Activated CD4-positive, alpha-beta T cell treated with anti-CD3 and anti-CD28 coated beads for 36 hours (primary cell): ENCODE data around the gene CBX5. TPM values are rescaled to one million over a fixed set of nuclear protein-coding genes. Genes with fewer than 3 reads are reported as not detected.
"Not testable (repeated sequence)": the region's sequence is repeated elsewhere in the genome, so short reads cannot be mapped to it uniquely, and the experiment has no call there.

ENCODE experiments used
- ATAC-seq: fragments of 200-7000 bp; cut with Tn5 transposase; one replicate; pipeline ENCODE4 v1.10.0; 2021; ENCODE audit warnings: mild to moderate bottlenecking, moderate library complexity
- CTCF ChIA-PET: fragments of 350-600 bp; sonication (Branson Sonifier 250); formaldehyde crosslinking; loops from one replicate; lab custom pipeline; 2021; ENCODE audit warnings: antibody characterized with exemption; lab: Charles Lee
- POLR2A ChIA-PET: fragments of 350-600 bp; sonication (Branson Sonifier 250); formaldehyde crosslinking; loops from one replicate; lab custom pipeline; 2021; ENCODE audit warnings: antibody characterized with exemption, inconsistent platforms; lab: Charles Lee
- DNase-seq: peaks from one replicate; pipeline ENCODE4 v3.0.0-alpha.2; 2020
- H3K27ac Mint-ChIP-seq: one replicate; pipeline ENCODE4 v1.8.0; 2021; ENCODE audit warnings: mixed read lengths
- H3K27me3 Mint-ChIP-seq: one replicate; pipeline ENCODE4 v1.8.0; 2021; ENCODE audit warnings: mixed read lengths
- H3K36me3 Mint-ChIP-seq: one replicate; pipeline ENCODE4 v1.8.0; 2021; ENCODE audit warnings: low read depth, mixed read lengths
- H3K4me1 Mint-ChIP-seq: one replicate; pipeline ENCODE4 v1.8.0; 2021; ENCODE audit warnings: mixed read lengths
- H3K4me3 Mint-ChIP-seq: one replicate; pipeline ENCODE4 v1.8.0; 2021; ENCODE audit warnings: mild to moderate bottlenecking, moderate library complexity, mixed read lengths
- H3K9me3 Mint-ChIP-seq: one replicate; pipeline ENCODE4 v1.8.0; 2021; ENCODE audit warnings: low read depth, mixed read lengths
- intact Hi-C, 2 experiments: fragments of 100-400 bp; cut with DNase I in 1 of 2; cut with micrococcal nuclease in 1 of 2; formaldehyde crosslinking; loops; one replicate each; pipeline versions ENCODE4 v1.14.2 to v1.15.1; 2022 to 2024; cut with DNase I, micrococcal nuclease
- total RNA-seq, 2 experiments: library from RNA; stranded (reverse); gene quantifications; one replicate each; pipeline ENCODE4 v1.2.3, GENCODE V29; 2021

Gene CBX5
- total RNA-seq, 2 experiments from 2014 or later = 140 to 146 TPM

- intact Hi-C loops = loop anchor here (1.0 to 2.0 kb wide), 4 partner anchors 64 to 85 kb away; no protein-coding TSS in a partner anchor
- peaks cover 5% of the 10 kb centered on the region for H3K4me1 Mint-ChIP-seq
- DNase-seq (peak; percentile 83), ATAC-seq (peak; percentile 82)
- H3K27ac Mint-ChIP-seq = no peak overlapping the region
- H3K27me3 Mint-ChIP-seq = peaks cover 10% of the 10 kb centered on the region
- POLR2A ChIA-PET = interaction anchor here (0.7 to 1.9 kb wide), 4 partner anchors 8 to 120 kb away, joined by 3 to 8 read pairs (median 5); partner anchors contain the start of genes CBX5 and HNRNPA1
- CTCF ChIA-PET = interaction anchor here (0.6 to 10.1 kb wide), 26 partner anchors 8 to 619 kb away, joined by 3 to 83 read pairs (median 5); partner anchors contain the start of genes COPZ1 and ZNF385A
- H3K9me3 Mint-ChIP-seq = no peaks in the 10 kb centered on the region
- H3K4me3 Mint-ChIP-seq = no peak overlapping the region
- H3K36me3 Mint-ChIP-seq = no peaks in the 10 kb centered on the region
Observed at GRCh38 chr12:54294152-54294952, 14.4 kb upstream of the CBX5 start.

- ATAC-seq = no peak
- DNase-seq = no peak
- POLR2A ChIA-PET = interaction anchor here (1.3 to 1.5 kb wide), 2 partner anchors 13 to 66 kb away, joined by 3 read pairs; partner anchors contain the start of genes CBX5 and HNRNPA1
- intact Hi-C loops = no loop called here
- no peaks in the 10 kb centered on the region for H3K9me3 Mint-ChIP-seq
- H3K4me3 Mint-ChIP-seq = no peak overlapping the region
- CTCF ChIA-PET = interaction anchor here (0.6 to 10.1 kb wide), 24 partner anchors 9 to 764 kb away, joined by 3 to 83 read pairs (median 6); partner anchors contain the start of gene COPZ1
- peaks cover 3% of the 10 kb centered on the region for H3K36me3 Mint-ChIP-seq
- peaks cover 3% of the 10 kb centered on the region for H3K27me3 Mint-ChIP-seq
- no peak overlapping the region for H3K27ac Mint-ChIP-seq
- peaks cover 3% of the 10 kb centered on the region for H3K4me1 Mint-ChIP-seq
Observed at GRCh38 chr12:54292931-54293241, 13.0 kb upstream of the CBX5 start.

GRCh38 chr12:54292083-54292930 lies 12.4 kb upstream of the CBX5 start:
- POLR2A ChIA-PET = interaction anchor here (0.9 to 1.3 kb wide), 2 partner anchors 32 to 67 kb away, joined by 3 read pairs; partner anchors contain the start of gene COPZ1
- H3K27ac Mint-ChIP-seq = no peak overlapping the region
- no peaks in the 10 kb centered on the region for H3K4me1 Mint-ChIP-seq
- H3K27me3 Mint-ChIP-seq = no peaks in the 10 kb centered on the region
- ATAC-seq (no peak), DNase-seq (no peak)
- H3K9me3 Mint-ChIP-seq = no peaks in the 10 kb centered on the region
- intact Hi-C loops = no loop called here
- CTCF ChIA-PET = interaction anchor here (0.6 to 10.1 kb wide), 28 partner anchors 14 to 1254 kb away, joined by 3 to 83 read pairs (median 4); partner anchors contain the start of gene COPZ1
- H3K4me3 Mint-ChIP-seq = no peak overlapping the region
- peaks cover 3% of the 10 kb centered on the region for H3K36me3 Mint-ChIP-seq

- no peak for ATAC-seq
- DNase-seq = peak; percentile 19
- Mint-ChIP-seq H3K36me3 (peaks cover 3% of the 10 kb centered on the region), H3K9me3 (no peaks in the 10 kb centered on the region), H3K4me3 (peak overlapping the region; percentile 2), H3K4me1 (peaks cover 31% of the 10 kb centered on the region), H3K27me3 (no peaks in the 10 kb centered on the region), H3K27ac (peak overlapping the region; percentile 51)
- ChIA-PET CTCF (interaction anchor here (0.6 to 2.0 kb wide), 9 partner anchors 8 to 92 kb away, joined by 3 to 12 read pairs (median 5); partner anchors contain the start of gene COPZ1), POLR2A (interaction anchor here (0.7 to 2.4 kb wide), 14 partner anchors 7 to 210 kb away, joined by 3 to 17 read pairs (median 3); partner anchors contain the start of genes COPZ1, HNRNPA1 and NCKAP1L)
- intact Hi-C loops = loop anchor here in 1 of 2 experiments (10.0 kb wide), 1 partner anchor 1827 kb away; the partner anchor contains the start of genes RPL41 and ZC3H10
Observed at GRCh38 chr12:54287261-54288157, 7.6 kb upstream of the CBX5 start.

GRCh38 chr12:54286042-54287030 lies 6.4 kb upstream of the CBX5 start:
- DNase-seq (no peak), ATAC-seq (no peak)
- ChIA-PET CTCF (interaction anchor here (0.6 to 2.0 kb wide), 9 partner anchors 9 to 93 kb away, joined by 3 to 12 read pairs (median 5); partner anchors contain the start of gene COPZ1), POLR2A (interaction anchor here (0.6 to 2.4 kb wide), 12 partner anchors 9 to 259 kb away, joined by 3 to 17 read pairs (median 4); partner anchors contain the start of genes COPZ1 and NCKAP1L)
- Mint-ChIP-seq H3K27ac (peak overlapping the region; percentile 63), H3K4me1 (peaks cover 33% of the 10 kb centered on the region), H3K27me3 (no peaks in the 10 kb centered on the region), H3K9me3 (no peaks in the 10 kb centered on the region), H3K36me3 (peaks cover 3% of the 10 kb centered on the region), H3K4me3 (peak overlapping the region; percentile 21)
- intact Hi-C loops = loop anchor here in 1 of 2 experiments (10.0 kb wide), 1 partner anchor 1828 kb away; the partner anchor contains the start of genes RPL41 and ZC3H10

GRCh38 chr12:54285150-54286041 lies 5.5 kb upstream of the CBX5 start:
- Mint-ChIP-seq H3K4me3 (no peak overlapping the region), H3K27ac (peak overlapping the region; percentile 63), H3K9me3 (no peaks in the 10 kb centered on the region), H3K36me3 (peaks cover 3% of the 10 kb centered on the region), H3K27me3 (no peaks in the 10 kb centered on the region), H3K4me1 (peaks cover 33% of the 10 kb centered on the region)
- no peak for ATAC-seq
- CTCF ChIA-PET = interaction anchor here (0.6 to 2.0 kb wide), 6 partner anchors 13 to 83 kb away, joined by 3 to 12 read pairs (median 6); partner anchors contain the start of gene COPZ1
- intact Hi-C loops = loop anchor here in 1 of 2 experiments (10.0 kb wide), 1 partner anchor 1829 kb away; the partner anchor contains the start of genes RPL41 and ZC3H10
- POLR2A ChIA-PET = interaction anchor here (1.8 to 2.4 kb wide), 3 partner anchors 10 to 212 kb away, joined by 4 to 17 read pairs (median 8); partner anchors contain the start of gene NCKAP1L
- DNase-seq = no peak

GRCh38 chr12:54284070-54284780 lies 4.3 kb upstream of the CBX5 start:
- ChIA-PET POLR2A (interaction anchor here (1.2 to 1.6 kb wide), 3 partner anchors 10 to 75 kb away, joined by 4 to 10 read pairs (median 7); partner anchors contain the start of gene COPZ1), CTCF (interaction anchor here (0.9 to 2.0 kb wide), 4 partner anchors 9 to 95 kb away, joined by 3 to 7 read pairs (median 5); partner anchors contain the start of gene COPZ1)
- intact Hi-C loops = loop anchor here in 1 of 2 experiments (5.0 to 10.0 kb wide), 4 partner anchors 653 to 1831 kb away; partner anchors contain the start of genes AAAS, RPL41, TESPA1 and ZC3H10
- peaks cover 33% of the 10 kb centered on the region for H3K4me1 Mint-ChIP-seq
- DNase-seq, H3K27me3 Mint-ChIP-seq, H3K4me3 Mint-ChIP-seq, H3K36me3 Mint-ChIP-seq, ATAC-seq, H3K9me3 Mint-ChIP-seq, H3K27ac Mint-ChIP-seq: not testable (repeated sequence)
